HG02870 (cell line): ENCODE data around the gene SULT4A1.

Experiments
- ATAC-seq: cut with Tn5 transposase; IDR thresholded peaks from one replicate; pipeline ENCODE4 v1.9.1; 2021; ENCODE audit warnings: mild to moderate bottlenecking, moderate library complexity; ENCODE audit not compliant: unreplicated experiment

The SULT4A1 gene

GRCh38 chr22:43845981-43846380 lies 16.3 kb downstream of the SULT4A1 start:
- no peak for ATAC-seq

DNA sequence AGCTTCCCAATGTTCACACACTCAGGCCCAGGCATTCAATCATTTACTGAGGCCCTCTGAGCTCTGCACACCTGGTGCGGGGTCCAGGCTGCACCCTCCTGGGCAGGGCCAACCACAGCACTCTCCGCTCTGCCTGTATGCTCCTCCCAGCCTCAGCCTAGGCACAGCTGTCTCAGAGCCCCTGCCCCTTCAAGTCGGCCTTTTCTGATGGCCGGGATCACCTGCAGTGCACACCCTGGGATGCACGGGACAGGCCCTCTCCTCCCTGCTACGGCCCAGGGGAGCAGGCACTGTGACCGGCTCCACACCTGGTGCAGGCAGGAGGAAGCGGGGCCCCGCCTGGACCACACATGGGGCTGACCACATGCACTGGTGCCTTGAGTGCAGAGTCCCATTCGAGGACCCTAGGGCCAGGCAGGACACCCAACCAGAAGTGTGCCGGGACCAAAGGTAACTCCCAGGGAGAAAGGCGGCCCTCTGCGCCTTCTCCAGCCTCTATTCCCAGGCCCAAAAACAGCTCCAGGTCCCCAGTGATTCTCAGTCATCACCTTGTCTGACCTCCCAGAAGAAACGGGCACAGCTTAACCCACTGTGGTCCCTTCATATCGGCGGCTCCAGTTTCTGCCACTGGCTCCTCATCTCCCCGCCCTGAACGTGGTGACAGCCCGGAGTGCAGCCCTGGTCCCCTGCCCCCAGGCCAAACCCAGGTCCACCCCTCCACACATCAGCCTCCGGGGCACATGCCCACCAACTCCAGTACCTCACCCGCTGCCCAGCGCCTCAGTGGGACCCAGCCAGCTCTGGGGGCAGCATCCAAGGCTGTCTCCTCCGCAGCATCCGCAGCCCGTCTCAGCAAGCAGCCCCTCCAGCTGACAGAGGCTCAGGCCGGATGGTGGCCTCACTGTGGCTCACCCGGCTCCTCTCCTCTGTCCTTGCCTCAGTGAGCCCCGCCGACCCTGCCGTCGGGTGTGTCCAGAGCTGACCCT lies 17.5 kb downstream of the SULT4A1 start:
- no peak for ATAC-seq

DNA sequence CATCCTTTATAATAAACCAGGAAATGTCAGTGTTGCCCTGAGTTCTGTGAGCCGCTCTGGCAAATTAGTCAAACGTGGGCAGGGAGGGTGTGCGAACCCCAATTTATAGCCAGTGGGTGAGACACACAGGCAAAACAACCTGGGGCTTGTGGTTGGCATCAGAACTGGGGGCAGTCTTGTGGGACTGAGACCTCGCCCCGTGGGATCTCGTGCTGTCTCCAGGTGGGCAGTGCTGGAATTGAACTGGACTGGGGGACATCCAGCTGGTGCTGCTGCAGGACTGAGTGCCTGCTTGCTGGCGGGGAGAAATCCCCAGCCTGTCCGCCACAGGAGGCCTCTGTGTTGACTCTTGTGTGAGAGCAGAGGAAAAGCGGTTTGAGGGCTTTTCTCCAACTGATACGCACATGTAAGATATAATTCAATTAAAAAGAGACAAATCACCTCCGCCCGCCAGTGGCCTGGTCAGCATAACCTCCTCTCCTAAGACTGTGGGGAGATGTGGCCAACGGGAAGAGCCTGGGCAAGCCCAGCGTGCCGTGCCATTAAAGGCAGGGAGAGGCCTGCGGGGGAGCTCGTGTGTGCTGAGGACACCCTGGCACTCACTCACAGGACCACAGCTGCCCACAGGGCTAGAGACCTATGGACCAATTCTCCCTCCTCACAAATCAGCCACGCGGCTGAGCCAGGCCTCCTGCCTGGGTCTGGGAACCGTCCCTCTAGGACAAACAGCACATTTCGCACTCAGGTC lies 18.4 kb downstream of the SULT4A1 start:
- no peak for ATAC-seq

GRCh38 chr22:43841742-43842141 lies 20.6 kb downstream of the SULT4A1 start:
- no peak for ATAC-seq

DNA sequence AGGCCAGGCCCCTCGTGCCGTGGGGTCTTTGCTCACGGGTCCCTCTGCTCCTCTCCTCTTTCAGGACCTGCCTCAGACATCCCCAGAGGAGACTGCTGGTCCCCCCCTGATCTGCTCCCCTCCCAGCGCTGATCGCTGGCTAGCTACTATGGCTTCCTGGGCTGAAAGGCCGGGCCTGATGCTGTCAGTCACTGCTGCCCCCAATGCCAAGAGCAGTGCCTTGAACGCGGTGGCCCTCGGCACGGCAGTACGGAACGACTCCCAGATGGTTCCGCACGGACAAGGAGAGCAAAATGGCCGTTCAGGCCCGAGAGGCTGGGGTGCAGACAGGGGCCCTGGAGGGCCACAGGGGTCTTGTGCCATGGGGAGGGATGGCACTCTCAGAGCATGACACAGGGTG lies 21.5 kb downstream of the SULT4A1 start:
- no peak for ATAC-seq

GRCh38 chr22:43840431-43840830 lies 21.9 kb downstream of the SULT4A1 start:
- ATAC-seq, result no peak

GRCh38 chr22:43839781-43840180 lies 22.5 kb downstream of the SULT4A1 start:
- ATAC-seq, result no peak

GRCh38 chr22:43838571-43839307 lies 23.6 kb downstream of the SULT4A1 start:
- no peak for ATAC-seq

- no peak for ATAC-seq
Measured at GRCh38 chr22:43838161-43838560, 24.2 kb downstream of the SULT4A1 start.

- no peak for ATAC-seq
Measured at GRCh38 chr22:43837666-43838065, 24.6 kb downstream of the SULT4A1 start.

DNA sequence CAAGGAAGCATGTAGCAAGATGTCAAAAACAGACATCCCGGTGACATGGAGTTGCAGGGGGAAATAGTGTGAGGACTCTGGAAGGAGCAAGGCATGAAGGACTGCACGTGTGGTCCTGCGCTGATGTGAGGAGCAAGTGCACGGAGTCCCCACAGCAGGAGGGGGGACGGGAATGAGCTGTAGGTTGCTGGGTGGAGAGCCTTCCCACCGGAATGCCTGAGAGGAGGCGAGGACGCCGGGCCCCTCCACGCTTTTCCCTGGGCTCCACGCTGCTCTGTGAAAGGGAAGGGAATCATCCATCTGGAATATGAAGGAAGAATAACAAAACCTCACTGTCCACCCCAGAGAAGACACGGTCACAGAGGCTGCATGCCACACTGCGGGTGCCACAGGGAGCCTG lies 26.6 kb downstream of the SULT4A1 start:
- no peak for ATAC-seq

DNA sequence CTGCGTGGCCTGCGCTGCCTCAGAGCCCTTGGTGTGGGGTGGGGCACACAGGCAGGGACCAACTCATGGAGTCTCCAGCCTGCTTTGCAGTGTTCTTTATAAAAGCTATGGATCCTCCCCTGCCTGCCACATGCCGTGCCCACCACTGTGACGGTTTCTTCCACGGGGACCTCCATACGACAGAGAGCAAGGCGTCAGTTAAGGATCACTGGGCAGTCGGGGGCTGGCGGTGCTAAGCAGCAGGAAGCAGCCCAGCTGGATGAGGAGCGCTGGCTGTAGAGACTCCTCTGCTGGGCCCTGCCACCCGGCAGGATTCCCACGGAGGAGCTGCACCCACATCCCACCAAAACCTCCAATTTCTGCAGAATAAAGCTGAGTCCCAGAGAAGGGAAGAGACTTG lies 27.1 kb downstream of the SULT4A1 start:
- no peak for ATAC-seq

- no peak for ATAC-seq
Measured at GRCh38 chr22:43833286-43834240, 28.8 kb downstream of the SULT4A1 start.

DNA sequence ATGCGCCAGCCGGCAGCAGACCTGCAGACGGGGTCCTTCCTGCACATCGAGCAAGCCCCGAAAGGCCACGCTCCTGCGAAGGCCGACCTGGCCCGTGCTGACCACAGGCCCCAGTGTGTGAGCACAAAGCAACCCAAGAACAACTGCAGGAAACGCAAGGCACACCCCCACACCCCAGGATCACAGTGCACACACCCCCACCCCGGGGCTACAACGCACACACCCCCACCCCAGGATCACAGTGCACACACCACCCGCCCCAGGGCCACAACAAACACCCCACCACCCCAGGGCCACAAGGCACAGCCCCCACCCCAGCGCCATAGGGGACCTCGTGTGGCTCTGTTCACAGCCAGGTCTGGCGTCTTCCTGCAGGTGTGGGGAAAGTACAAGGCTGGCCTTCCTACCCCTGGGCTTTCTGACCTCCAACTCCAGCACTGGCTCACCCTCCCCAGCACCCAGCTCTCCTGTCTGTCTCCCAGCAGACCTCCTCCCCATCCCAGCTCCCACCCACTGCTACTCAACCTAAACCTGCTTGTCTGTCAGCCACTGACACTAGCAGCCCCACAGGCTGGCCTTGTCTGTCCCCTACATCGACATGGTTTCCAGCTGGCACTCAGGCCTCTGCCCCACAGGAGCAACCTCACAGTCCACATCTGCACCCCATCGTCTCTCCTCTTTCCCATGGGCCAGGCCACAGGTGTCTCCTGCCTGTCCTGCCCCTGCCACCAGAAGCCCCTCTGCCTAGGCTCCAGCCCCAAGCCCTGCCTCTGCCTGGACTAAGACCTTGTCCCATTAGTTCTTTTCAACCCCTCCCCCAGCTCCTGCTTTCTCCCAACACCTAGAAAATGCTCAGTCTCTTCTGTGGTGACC lies 29.7 kb downstream of the SULT4A1 start:
- no peak for ATAC-seq

DNA sequence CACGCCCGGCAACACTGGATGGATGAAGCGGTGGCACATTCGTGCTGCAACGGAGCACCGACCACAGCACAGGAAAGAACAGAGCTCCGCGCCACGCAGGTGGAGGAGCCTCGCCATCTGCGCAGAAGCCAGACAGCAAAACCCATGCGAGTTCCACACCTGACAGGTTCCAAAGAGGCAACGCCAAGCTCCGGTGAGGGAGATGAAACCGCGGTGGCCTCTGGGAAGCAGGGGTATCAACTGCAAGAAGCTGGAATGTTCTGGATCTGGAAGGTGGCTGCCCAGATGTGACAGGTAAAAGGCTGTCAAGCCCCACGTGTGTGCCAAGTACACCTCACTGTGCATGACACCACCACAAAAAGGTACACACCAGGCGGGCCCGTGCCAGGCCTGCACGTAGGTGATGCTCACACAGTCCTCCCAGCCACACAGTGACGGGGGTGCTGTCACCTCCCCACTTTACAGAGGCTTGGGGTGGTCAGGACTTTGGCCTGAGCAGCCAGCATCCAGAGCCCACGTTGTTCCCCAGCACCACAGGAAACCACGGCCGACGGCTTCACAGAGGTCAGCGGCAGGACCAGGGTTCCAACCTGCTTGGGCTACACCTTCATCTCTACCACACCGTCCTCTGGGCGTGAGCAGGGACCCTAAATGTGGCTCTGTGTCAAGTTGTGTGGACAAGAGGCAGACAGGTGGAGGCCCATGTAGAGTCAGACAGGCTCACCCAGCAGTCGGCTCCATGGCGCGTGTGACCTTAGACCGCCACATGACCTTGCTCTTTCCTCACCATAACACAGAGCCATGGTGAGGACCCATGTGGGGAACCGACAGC lies 30.5 kb downstream of the SULT4A1 start:
- ATAC-seq, result no peak

GRCh38 chr22:43830931-43831560 lies 31.3 kb downstream of the SULT4A1 start:
- no peak for ATAC-seq

DNA sequence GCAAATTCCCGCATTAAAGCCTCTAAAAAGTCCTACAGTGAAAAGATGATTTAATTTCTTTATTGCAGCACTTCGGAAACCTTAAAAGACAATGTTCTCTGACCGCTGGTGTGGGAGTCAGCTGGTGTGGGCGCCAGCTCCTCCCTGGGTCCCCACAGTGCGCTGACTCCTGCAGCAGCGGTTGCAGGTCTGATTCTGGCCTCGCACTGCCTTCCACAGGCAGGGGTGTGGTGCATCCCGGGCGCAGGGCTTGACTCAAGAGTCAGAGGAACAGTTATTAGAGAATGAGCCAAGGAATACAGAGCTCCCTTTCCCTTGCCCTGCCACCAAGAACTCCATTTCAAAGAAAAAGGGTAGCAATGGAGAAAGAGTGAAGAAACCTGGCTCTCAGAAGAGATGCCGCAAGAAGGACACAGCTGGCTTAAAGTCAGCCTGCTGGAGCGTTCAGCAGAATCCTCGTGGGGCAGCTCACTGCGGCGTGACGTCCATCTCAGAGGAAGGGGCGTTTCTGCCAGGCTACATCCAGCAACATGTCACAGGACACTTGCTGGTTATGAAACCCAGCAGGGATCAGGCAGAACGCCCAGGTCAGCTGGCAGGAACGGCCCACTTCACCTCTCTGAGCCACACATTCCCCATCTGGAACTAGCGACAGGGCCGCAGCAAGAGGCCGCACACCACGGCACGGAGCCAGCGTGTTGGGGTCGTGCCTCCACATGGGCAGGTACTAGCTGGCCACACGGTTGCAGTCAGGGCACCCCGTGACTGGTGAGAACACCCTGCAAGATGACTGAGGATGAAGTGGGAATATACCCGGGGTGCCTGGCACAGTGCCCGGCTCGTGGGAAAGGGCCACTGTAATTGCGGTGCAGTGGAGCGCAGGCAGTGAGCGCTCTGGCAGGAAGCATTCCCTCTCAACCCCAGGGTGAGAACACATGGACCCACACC lies 32.1 kb downstream of the SULT4A1 start:
- ATAC-seq, result no peak
